Measurements from ENCODE around the gene UNKL. TPM values are rescaled to one million over a fixed set of nuclear protein-coding genes. Genes with fewer than 3 reads are reported as not detected.

UNKL gene
- total RNA-seq, 4 donors from 2014 or later: 31.8 to 38.8 (median 35.8) TPM

- H3K4me1 ChIP-seq: peaks cover 0 to 4% of the 10 kb centered on the region in 2 donors
- in situ Hi-C loops (cut with MboI; ENCODE audit: low sequenced_read_pairs in 4 of 4): no loop called here
Observed at GRCh38 chr16:1333854-1334700, 80.4 kb downstream of the UNKL start.

GRCh38 chr16:1333149-1333812 is 81.2 kb downstream of the UNKL start, which contains the start of gene BAIAP3:
BAIAP3 (plus strand) TSS chr16:1333645; CDS start chr16:1338550, 4,905 bp downstream.
- intact Hi-C loops (cut with DNase I; ENCODE audit: low total_unique reads) (no loop called here), in situ Hi-C loops (cut with MboI; ENCODE audit: low sequenced_read_pairs in 4 of 4) (no loop called here)
- Histone ChIP-seq H3K4me1 (peaks cover 0 to 4% of the 10 kb centered on the region in 2 donors), H3K27me3 (peaks cover 27 to 52% (median 47%) of the 10 kb centered on the region in 3 donors), H3K4me3 (peak within 1 kb of the TSS; percentile 43 to 56 (median 46)), H3K27ac (peak within 1 kb of the TSS; percentile 4 to 56 (median 44)), H3K9me3 (no peaks in the 10 kb centered on the region), H3K36me3 (no peaks in the 10 kb centered on the region)
- TF ChIP-seq POLR2A (IDR thresholded peaks at IDR 0.05): peak in 1 of 2 donors; percentile 26
- TF ChIP-seq, protein P1, sequence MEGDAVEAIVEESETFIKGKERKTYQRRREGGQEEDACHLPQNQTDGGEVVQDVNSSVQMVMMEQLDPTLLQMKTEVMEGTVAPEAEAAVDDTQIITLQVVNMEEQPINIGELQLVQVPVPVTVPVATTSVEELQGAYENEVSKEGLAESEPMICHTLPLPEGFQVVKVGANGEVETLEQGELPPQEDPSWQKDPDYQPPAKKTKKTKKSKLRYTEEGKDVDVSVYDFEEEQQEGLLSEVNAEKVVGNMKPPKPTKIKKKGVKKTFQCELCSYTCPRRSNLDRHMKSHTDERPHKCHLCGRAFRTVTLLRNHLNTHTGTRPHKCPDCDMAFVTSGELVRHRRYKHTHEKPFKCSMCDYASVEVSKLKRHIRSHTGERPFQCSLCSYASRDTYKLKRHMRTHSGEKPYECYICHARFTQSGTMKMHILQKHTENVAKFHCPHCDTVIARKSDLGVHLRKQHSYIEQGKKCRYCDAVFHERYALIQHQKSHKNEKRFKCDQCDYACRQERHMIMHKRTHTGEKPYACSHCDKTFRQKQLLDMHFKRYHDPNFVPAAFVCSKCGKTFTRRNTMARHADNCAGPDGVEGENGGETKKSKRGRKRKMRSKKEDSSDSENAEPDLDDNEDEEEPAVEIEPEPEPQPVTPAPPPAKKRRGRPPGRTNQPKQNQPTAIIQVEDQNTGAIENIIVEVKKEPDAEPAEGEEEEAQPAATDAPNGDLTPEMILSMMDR (IDR thresholded peaks at IDR 0.05 in 4 of 5, conservative IDR thresholded peaks at IDR 0.05 in 1 of 5): no peak
- DNase-seq (no peak), ATAC-seq (peak in 1 of 2 donors; percentile 61)

More at GRCh38 chr16:1333854-1334700, 80.4 kb downstream of the UNKL start:
- intact Hi-C loops (cut with DNase I; ENCODE audit: low total_unique reads): no loop called here
- no peaks in the 10 kb centered on the region for H3K9me3 ChIP-seq
- ATAC-seq (peak in 1 of 2 donors; percentile 13), DNase-seq (no peak)
- no peaks in the 10 kb centered on the region for H3K36me3 ChIP-seq
- H3K4me3 ChIP-seq: peak overlapping the region; percentile 26 to 56 (median 38)
- no peak overlapping the region for H3K27ac ChIP-seq
- TF ChIP-seq POLR2A (IDR thresholded peaks at IDR 0.05): no peak
- TF ChIP-seq, protein P1 (IDR thresholded peaks at IDR 0.05 in 4 of 5, conservative IDR thresholded peaks at IDR 0.05 in 1 of 5): no peak
- peaks cover 27 to 52% (median 47%) of the 10 kb centered on the region in 3 donors for H3K27me3 ChIP-seq

GRCh38 chr16:1332618-1333148 is 81.8 kb downstream of the UNKL start:
- in situ Hi-C loops (cut with MboI; ENCODE audit: low sequenced_read_pairs in 4 of 4) (no loop called here), intact Hi-C loops (cut with DNase I; ENCODE audit: low total_unique reads) (no loop called here)
- Histone ChIP-seq H3K36me3 (no peaks in the 10 kb centered on the region), H3K4me1 (peaks cover 0 to 4% of the 10 kb centered on the region in 2 donors), H3K27me3 (peaks cover 27 to 52% (median 47%) of the 10 kb centered on the region in 3 donors), H3K4me3 (peak overlapping the region; percentile 43 to 56 (median 46)), H3K27ac (peak overlapping the region; percentile 4 to 56 (median 44)), H3K9me3 (no peaks in the 10 kb centered on the region)
- no peak for DNase-seq
- TF ChIP-seq POLR2A (IDR thresholded peaks at IDR 0.05): no peak
- TF ChIP-seq, protein P1 (IDR thresholded peaks at IDR 0.05 in 4 of 5, conservative IDR thresholded peaks at IDR 0.05 in 1 of 5): no peak
- ATAC-seq: no peak

- no peak for ATAC-seq
- H3K4me3 ChIP-seq: peak overlapping the region; percentile 43 to 56 (median 46)
- no peaks in the 10 kb centered on the region for H3K9me3 ChIP-seq
- no peaks in the 10 kb centered on the region for H3K36me3 ChIP-seq
- TF ChIP-seq, protein P1 (IDR thresholded peaks at IDR 0.05 in 4 of 5, conservative IDR thresholded peaks at IDR 0.05 in 1 of 5): no peak
- H3K27ac ChIP-seq: peak overlapping the region; percentile 18 to 56 (median 44)
- peaks cover 27 to 52% (median 47%) of the 10 kb centered on the region in 3 donors for H3K27me3 ChIP-seq
- intact Hi-C loops (cut with DNase I; ENCODE audit: low total_unique reads): no loop called here
- peak; percentile 15 to 47 for DNase-seq
- H3K4me1 ChIP-seq: peaks cover 0 to 4% of the 10 kb centered on the region in 2 donors
- in situ Hi-C loops (cut with MboI; ENCODE audit: low sequenced_read_pairs in 4 of 4): no loop called here
Observed at GRCh38 chr16:1331712-1332617, 82.5 kb downstream of the UNKL start.
